ENCODE measurements around the gene BEAN1. TPM values are rescaled to one million over a fixed set of nuclear protein-coding genes. Genes with fewer than 3 reads are reported as not detected.

The BEAN1 gene
- total RNA-seq, 1 experiment from 2014 or later = not detected

DNA sequence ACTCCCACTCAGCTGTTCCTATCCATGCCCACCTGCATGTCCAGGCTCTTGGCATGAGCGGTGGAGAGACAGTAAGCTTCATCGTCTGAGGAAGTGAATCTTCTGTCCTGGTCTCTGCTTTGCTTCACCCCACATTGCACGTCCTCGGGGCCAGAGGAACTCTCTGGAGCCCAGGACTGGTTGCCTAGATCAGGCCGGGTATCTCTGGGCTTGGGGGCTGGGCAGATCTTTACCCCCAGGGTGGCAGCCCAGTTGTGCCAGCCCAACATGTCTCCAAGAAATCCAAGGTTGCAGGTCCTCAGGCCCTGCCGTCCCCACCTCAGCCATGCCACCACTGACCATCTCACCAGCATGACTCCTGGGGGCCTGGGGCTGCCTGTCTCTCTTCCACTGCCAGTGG, 58.3 kb downstream of the BEAN1 start (continued):
- TF ChIP-seq CREB1 (CRISPR knock-in tag; IDR thresholded peaks at IDR 0.05) (no peak), KAT7 (CRISPR knock-in tag; IDR thresholded peaks at IDR 0.05; ENCODE audit: borderline replicate concordance) (no peak), ZNF671 (CRISPR knock-in tag; IDR thresholded peaks at IDR 0.05) (no peak), FOXP1 (CRISPR knock-in tag; IDR thresholded peaks at IDR 0.05; ENCODE audit: borderline replicate concordance) (no peak), ZNF121 (CRISPR knock-in tag; IDR thresholded peaks at IDR 0.05) (no peak)

GRCh38 chr16:66486199-66486772, 59.2 kb downstream of the BEAN1 start:
- no peak for DNase-seq (ENCODE audit: low spot score)
- TF ChIP-seq ZNF532 (CRISPR knock-in tag; IDR thresholded peaks at IDR 0.05; ENCODE audit: borderline replicate concordance) (no peak), JAZF1 (CRISPR knock-in tag; IDR thresholded peaks at IDR 0.05) (no peak), EMX1 (CRISPR knock-in tag; IDR thresholded peaks at IDR 0.05) (no peak), ZNF138 (CRISPR knock-in tag; conservative IDR thresholded peaks at IDR 0.05) (no peak), FOXJ3 (CRISPR knock-in tag; IDR thresholded peaks at IDR 0.05; ENCODE audit: borderline replicate concordance) (no peak), ZNF423 (CRISPR knock-in tag; IDR thresholded peaks at IDR 0.05) (no peak), SMAD4 (CRISPR knock-in tag; IDR thresholded peaks at IDR 0.05) (no peak), NR3C1 (CRISPR knock-in tag; conservative IDR thresholded peaks at IDR 0.05; ENCODE audit: low read depth) (no peak), FOXP1 (CRISPR knock-in tag; IDR thresholded peaks at IDR 0.05; ENCODE audit: borderline replicate concordance) (no peak), GTF2I (CRISPR knock-in tag; conservative IDR thresholded peaks at IDR 0.05) (no peak), ZBTB21 (CRISPR knock-in tag; IDR thresholded peaks at IDR 0.05; ENCODE audit: borderline replicate concordance) (no peak)
- TF ChIP-seq, protein P1, sequence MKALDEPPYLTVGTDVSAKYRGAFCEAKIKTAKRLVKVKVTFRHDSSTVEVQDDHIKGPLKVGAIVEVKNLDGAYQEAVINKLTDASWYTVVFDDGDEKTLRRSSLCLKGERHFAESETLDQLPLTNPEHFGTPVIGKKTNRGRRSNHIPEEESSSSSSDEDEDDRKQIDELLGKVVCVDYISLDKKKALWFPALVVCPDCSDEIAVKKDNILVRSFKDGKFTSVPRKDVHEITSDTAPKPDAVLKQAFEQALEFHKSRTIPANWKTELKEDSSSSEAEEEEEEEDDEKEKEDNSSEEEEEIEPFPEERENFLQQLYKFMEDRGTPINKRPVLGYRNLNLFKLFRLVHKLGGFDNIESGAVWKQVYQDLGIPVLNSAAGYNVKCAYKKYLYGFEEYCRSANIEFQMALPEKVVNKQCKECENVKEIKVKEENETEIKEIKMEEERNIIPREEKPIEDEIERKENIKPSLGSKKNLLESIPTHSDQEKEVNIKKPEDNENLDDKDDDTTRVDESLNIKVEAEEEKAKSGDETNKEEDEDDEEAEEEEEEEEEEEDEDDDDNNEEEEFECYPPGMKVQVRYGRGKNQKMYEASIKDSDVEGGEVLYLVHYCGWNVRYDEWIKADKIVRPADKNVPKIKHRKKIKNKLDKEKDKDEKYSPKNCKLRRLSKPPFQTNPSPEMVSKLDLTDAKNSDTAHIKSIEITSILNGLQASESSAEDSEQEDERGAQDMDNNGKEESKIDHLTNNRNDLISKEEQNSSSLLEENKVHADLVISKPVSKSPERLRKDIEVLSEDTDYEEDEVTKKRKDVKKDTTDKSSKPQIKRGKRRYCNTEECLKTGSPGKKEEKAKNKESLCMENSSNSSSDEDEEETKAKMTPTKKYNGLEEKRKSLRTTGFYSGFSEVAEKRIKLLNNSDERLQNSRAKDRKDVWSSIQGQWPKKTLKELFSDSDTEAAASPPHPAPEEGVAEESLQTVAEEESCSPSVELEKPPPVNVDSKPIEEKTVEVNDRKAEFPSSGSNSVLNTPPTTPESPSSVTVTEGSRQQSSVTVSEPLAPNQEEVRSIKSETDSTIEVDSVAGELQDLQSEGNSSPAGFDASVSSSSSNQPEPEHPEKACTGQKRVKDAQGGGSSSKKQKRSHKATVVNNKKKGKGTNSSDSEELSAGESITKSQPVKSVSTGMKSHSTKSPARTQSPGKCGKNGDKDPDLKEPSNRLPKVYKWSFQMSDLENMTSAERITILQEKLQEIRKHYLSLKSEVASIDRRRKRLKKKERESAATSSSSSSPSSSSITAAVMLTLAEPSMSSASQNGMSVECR (CRISPR knock-in tag; IDR thresholded peaks at IDR 0.05; ENCODE audit: borderline replicate concordance) = no peak
- TF ChIP-seq, protein P2, sequence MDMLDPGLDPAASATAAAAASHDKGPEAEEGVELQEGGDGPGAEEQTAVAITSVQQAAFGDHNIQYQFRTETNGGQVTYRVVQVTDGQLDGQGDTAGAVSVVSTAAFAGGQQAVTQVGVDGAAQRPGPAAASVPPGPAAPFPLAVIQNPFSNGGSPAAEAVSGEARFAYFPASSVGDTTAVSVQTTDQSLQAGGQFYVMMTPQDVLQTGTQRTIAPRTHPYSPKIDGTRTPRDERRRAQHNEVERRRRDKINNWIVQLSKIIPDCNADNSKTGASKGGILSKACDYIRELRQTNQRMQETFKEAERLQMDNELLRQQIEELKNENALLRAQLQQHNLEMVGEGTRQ (CRISPR knock-in tag; IDR thresholded peaks at IDR 0.05) = no peak
- TF ChIP-seq, protein P3, sequence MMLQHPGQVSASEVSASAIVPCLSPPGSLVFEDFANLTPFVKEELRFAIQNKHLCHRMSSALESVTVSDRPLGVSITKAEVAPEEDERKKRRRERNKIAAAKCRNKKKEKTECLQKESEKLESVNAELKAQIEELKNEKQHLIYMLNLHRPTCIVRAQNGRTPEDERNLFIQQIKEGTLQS (CRISPR knock-in tag; conservative IDR thresholded peaks at IDR 0.05) = no peak
- TF ChIP-seq, protein P4, sequence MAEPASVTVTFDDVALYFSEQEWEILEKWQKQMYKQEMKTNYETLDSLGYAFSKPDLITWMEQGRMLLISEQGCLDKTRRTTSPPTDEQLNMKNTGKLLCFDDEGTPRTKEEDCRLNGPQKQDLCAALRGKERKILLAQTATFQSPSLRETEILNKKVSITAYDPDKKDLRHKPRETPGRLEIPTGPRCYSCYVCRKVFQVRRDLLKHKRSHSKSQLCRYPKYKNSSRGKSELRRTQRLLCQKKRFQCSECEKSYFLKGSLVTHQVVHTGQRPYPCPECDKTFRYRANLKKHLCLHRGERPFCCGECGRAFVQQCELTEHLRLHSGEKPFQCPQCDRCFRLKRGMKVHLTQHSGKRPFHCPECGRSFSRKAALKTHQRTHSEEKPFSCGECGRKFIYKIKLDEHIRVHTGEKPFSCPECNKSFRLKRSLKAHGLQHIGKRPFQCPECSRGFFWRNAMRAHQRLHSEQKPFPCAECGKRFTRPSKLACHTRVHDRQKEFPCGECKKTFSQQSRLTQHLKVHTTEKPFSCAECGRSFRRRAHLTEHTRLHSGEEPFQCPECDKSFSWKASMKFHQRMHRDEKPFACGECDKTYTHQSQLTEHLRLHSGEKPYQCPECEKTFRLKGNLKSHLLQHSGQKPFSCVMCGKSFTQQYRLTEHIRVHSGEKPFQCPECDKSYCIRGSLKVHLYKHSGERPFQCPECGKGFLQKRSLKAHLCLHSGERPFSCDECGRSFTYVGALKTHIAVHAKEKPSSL (CRISPR knock-in tag; conservative IDR thresholded peaks at IDR 0.05) = no peak
- TF ChIP-seq, protein P5, sequence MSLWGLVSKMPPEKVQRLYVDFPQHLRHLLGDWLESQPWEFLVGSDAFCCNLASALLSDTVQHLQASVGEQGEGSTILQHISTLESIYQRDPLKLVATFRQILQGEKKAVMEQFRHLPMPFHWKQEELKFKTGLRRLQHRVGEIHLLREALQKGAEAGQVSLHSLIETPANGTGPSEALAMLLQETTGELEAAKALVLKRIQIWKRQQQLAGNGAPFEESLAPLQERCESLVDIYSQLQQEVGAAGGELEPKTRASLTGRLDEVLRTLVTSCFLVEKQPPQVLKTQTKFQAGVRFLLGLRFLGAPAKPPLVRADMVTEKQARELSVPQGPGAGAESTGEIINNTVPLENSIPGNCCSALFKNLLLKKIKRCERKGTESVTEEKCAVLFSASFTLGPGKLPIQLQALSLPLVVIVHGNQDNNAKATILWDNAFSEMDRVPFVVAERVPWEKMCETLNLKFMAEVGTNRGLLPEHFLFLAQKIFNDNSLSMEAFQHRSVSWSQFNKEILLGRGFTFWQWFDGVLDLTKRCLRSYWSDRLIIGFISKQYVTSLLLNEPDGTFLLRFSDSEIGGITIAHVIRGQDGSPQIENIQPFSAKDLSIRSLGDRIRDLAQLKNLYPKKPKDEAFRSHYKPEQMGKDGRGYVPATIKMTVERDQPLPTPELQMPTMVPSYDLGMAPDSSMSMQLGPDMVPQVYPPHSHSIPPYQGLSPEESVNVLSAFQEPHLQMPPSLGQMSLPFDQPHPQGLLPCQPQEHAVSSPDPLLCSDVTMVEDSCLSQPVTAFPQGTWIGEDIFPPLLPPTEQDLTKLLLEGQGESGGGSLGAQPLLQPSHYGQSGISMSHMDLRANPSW (CRISPR knock-in tag; conservative IDR thresholded peaks at IDR 0.05; ENCODE audit: low read depth) = no peak

More at GRCh38 chr16:66486199-66486772, 59.2 kb downstream of the BEAN1 start:
- POLR2A ChIA-PET = no interaction called here
- H3K27ac Mint-ChIP-seq = no peak overlapping the region
- peaks cover 7% of the 10 kb centered on the region for H3K4me1 Mint-ChIP-seq
- peaks cover 2% of the 10 kb centered on the region; the same call in 1 of the 2 replicates for H3K27me3 Mint-ChIP-seq (ENCODE audit: low read depth)
- no peak overlapping the region for H3K4me3 Mint-ChIP-seq
- H3K9me3 Mint-ChIP-seq = peaks cover 8% of the 10 kb centered on the region
- H3K36me3 Mint-ChIP-seq = peaks cover 11% of the 10 kb centered on the region; the same call in 1 of the 2 replicates
- ATAC-seq = no peak
- CTCF ChIA-PET = interaction anchor here (0.8 to 2.7 kb wide), 3 partner anchors 25 to 80 kb away, joined by 3 to 14 read pairs (median 8); no protein-coding TSS in a partner anchor

All from WTC11 (cell line).